Gastrocnemius medialis (tissue), 4 donors: ENCODE data around the gene MTARC1. TPM values are rescaled to one million over a fixed set of nuclear protein-coding genes. Genes with fewer than 3 reads are reported as not detected.

Experiments
- ATAC-seq, 2 donors: fragments of 150-250 bp; one replicate each; pipeline ENCODE4 v1.9.1; 2016
- DNase-seq, 2 donors: peaks; one replicate each; pipeline ENCODE4 v3.0.0-alpha.2; 2019
- H3K27ac ChIP-seq, 4 donors: fragments of 200-600 bp; sonication (generic); 1 replicate in 1 of 4; 2 replicates in 3 of 4; pipeline ENCODE4 v1.5.1; 2016 to 2018; ENCODE audit warnings: mild to moderate bottlenecking in 2 of 4, moderate library complexity in 1 of 4
- H3K27me3 ChIP-seq, 3 donors: fragments of 200-600 bp; sonication (generic) in 2 of 3; 1 replicate in 1 of 3; 2 replicates in 2 of 3; pipeline versions ENCODE4 v1.5.1 to v1.6.0; 2016 to 2019; ENCODE audit warnings: mild to moderate bottlenecking in 1 of 3, moderate library complexity in 1 of 3
- H3K36me3 ChIP-seq, 2 donors: fragments of 200-600 bp; sonication (generic) in 1 of 2; one replicate each; pipeline ENCODE4 v1.5.1; 2017 to 2018
- H3K4me1 ChIP-seq, 2 donors: fragments of 200-600 bp; sonication (generic) in 1 of 2; one replicate each; pipeline ENCODE4 v1.5.1; 2016 to 2017; ENCODE audit warnings: mild to moderate bottlenecking in 2 of 2
- H3K4me3 ChIP-seq, 4 donors: fragments of 200-600 bp; sonication (generic) in 3 of 4; 1 replicate in 1 of 4; 2 replicates in 3 of 4; pipeline ENCODE4 v1.5.1; 2016 to 2019; ENCODE audit warnings: mild to moderate bottlenecking in 2 of 4
- H3K9me3 ChIP-seq, 3 donors: fragments of 200-600 bp; sonication (generic) in 2 of 3; 1 replicate in 1 of 3; 2 replicates in 2 of 3; pipeline ENCODE4 v1.5.1; 2016 to 2019
- CTCF ChIP-seq, 5 experiments: fragments of 450-650 bp in 3 of 5; fragments of 200-600 bp in 2 of 5; sonication (generic) in 2 of 5; IDR thresholded peaks in 4 of 5; conservative IDR thresholded peaks in 1 of 5; 1 replicate in 4 of 5; 2 replicates in 1 of 5; pipeline ENCODE4 v1.5.1; 2016 to 2019; ENCODE audit warnings: antibody characterized with exemption in 5 of 5, mild to moderate bottlenecking in 3 of 5, moderate library complexity in 3 of 5
- POLR2A ChIP-seq, 2 donors: fragments of 450-650 bp; IDR thresholded peaks; one replicate each; pipeline ENCODE4 v1.6.1; 2017; ENCODE audit warnings: antibody characterized with exemption in 2 of 2, mild to moderate bottlenecking in 2 of 2, moderate library complexity in 2 of 2
- in situ Hi-C, 4 donors: fragments of 200-750 bp; cut with MboI; loops; one replicate each; pipeline versions ENCODE4 v1.15.0 to v1.8.0; 2017; ENCODE audit warnings: low sequenced_read_pairs in 4 of 4
- intact Hi-C: fragments of 100-400 bp; cut with DNase I; formaldehyde crosslinking; loops from one replicate; pipeline ENCODE4 v1.15.1; 2023; ENCODE audit warnings: low total_unique reads
- total RNA-seq, 4 donors: library from RNA; depleted of rRNA; stranded (reverse); fragments of >200 nt; gene quantifications; one replicate each; pipeline versions ENCODE4 v1.1.0 to v1.2.3, GENCODE V29; 2016

Gene MTARC1
- total RNA-seq, 4 donors from 2014 or later: 1.2 to 2.9 (median 1.3) TPM

GRCh38 chr1:220791956-220792355 lies 5.2 kb downstream of the MTARC1 start:
- H3K27ac ChIP-seq: peak overlapping the region; percentile 55 to 75 (median 68)
- peak; percentile 71 to 78 for ATAC-seq

GRCh38 chr1:220796530-220796929 lies 9.8 kb downstream of the MTARC1 start:
- no peaks in the 10 kb centered on the region for H3K9me3 ChIP-seq
- H3K27me3 ChIP-seq: no peaks in the 10 kb centered on the region
- in situ Hi-C loops: loop anchor here in 2 of 4 donors (25.0 kb wide), 1 partner anchor 509 kb away; no protein-coding TSS in a partner anchor
- no peak overlapping the region for H3K4me3 ChIP-seq
- H3K36me3 ChIP-seq: no peaks in the 10 kb centered on the region
- no peak for DNase-seq
- no peak for ATAC-seq
- peaks cover 11 to 19% of the 10 kb centered on the region in 2 donors for H3K4me1 ChIP-seq
- no peak for TF ChIP-seq POLR2A (IDR thresholded peaks at IDR 0.05)
- TF ChIP-seq CTCF (IDR thresholded peaks at IDR 0.05 in 4 of 5, conservative IDR thresholded peaks at IDR 0.05 in 1 of 5): no peak
- no peak overlapping the region for H3K27ac ChIP-seq
- intact Hi-C loops: no loop called here

More at GRCh38 chr1:220791956-220792355, 5.2 kb downstream of the MTARC1 start:
- H3K4me1 ChIP-seq: peaks cover 28 to 29% of the 10 kb centered on the region in 2 donors
- TF ChIP-seq POLR2A (IDR thresholded peaks at IDR 0.05) (no peak), CTCF (IDR thresholded peaks at IDR 0.05 in 4 of 5, conservative IDR thresholded peaks at IDR 0.05 in 1 of 5) (no peak)
- no peaks in the 10 kb centered on the region for H3K36me3 ChIP-seq
- in situ Hi-C loops (loop anchor here in 2 of 4 donors (25.0 kb wide), 1 partner anchor 505 kb away; no protein-coding TSS in a partner anchor), intact Hi-C loops (no loop called here)
- peak; percentile 33 to 38 for DNase-seq
- no peak overlapping the region for H3K4me3 ChIP-seq
- no peaks in the 10 kb centered on the region for H3K27me3 ChIP-seq
- no peaks in the 10 kb centered on the region for H3K9me3 ChIP-seq

GRCh38 chr1:220797044-220797443 lies 10.3 kb downstream of the MTARC1 start:
- no peak for DNase-seq
- H3K36me3 ChIP-seq: no peaks in the 10 kb centered on the region
- peak overlapping the region in 1 of 4 donors; percentile 72 for H3K27ac ChIP-seq
- no peaks in the 10 kb centered on the region for H3K27me3 ChIP-seq
- in situ Hi-C loops (loop anchor here in 2 of 4 donors (25.0 kb wide), 1 partner anchor 510 kb away; no protein-coding TSS in a partner anchor), intact Hi-C loops (no loop called here)
- H3K9me3 ChIP-seq: no peaks in the 10 kb centered on the region
- H3K4me3 ChIP-seq: no peak overlapping the region
- H3K4me1 ChIP-seq: peaks cover 6 to 14% of the 10 kb centered on the region in 2 donors
- TF ChIP-seq CTCF (IDR thresholded peaks at IDR 0.05 in 4 of 5, conservative IDR thresholded peaks at IDR 0.05 in 1 of 5) (no peak), POLR2A (IDR thresholded peaks at IDR 0.05) (no peak)
- no peak for ATAC-seq

- no peaks in the 10 kb centered on the region for H3K9me3 ChIP-seq
- peak overlapping the region in 2 of 4 donors; percentile 10 to 72 for H3K27ac ChIP-seq
- H3K36me3 ChIP-seq: no peaks in the 10 kb centered on the region
- H3K27me3 ChIP-seq: no peaks in the 10 kb centered on the region
- intact Hi-C loops: no loop called here
- in situ Hi-C loops: loop anchor here in 2 of 4 donors (25.0 kb wide), 1 partner anchor 510 kb away; no protein-coding TSS in a partner anchor
- DNase-seq (no peak), ATAC-seq (peak; percentile 89 to 100)
- H3K4me1 ChIP-seq: peaks cover under 1 to 10% of the 10 kb centered on the region in 2 donors
- no peak for TF ChIP-seq CTCF (IDR thresholded peaks at IDR 0.05 in 4 of 5, conservative IDR thresholded peaks at IDR 0.05 in 1 of 5)
- TF ChIP-seq POLR2A (IDR thresholded peaks at IDR 0.05): no peak
- no peak overlapping the region for H3K4me3 ChIP-seq
Measured at GRCh38 chr1:220797553-220797952, 10.8 kb downstream of the MTARC1 start.
